MM.1S (cell line): ENCODE measurements around the gene CTAGE1.

ENCODE experiments used
- DNase-seq: peaks from one replicate; pipeline ENCODE4 v3.0.0-alpha.2; 2015
- H2AFZ ChIP-seq: fragments of 300-600 bp; sonication (generic); 2 replicates; pipeline ENCODE4 v1.6.0; 2016; ENCODE audit warnings: antibody characterized with exemption, low read length
- H3F3A ChIP-seq: fragments of 300-600 bp; sonication (generic); 2 replicates; pipeline ENCODE4 v1.6.1; 2016; ENCODE audit warnings: mild to moderate bottlenecking, antibody characterized with exemption, low read length, moderate library complexity, mixed read lengths; ENCODE audit not compliant: insufficient read depth
- H3K27ac ChIP-seq: fragments of 300-600 bp; sonication (generic); 2 replicates; pipeline ENCODE4 v1.5.1; 2016; ENCODE audit warnings: mild to moderate bottlenecking, low read length
- H3K27me3 ChIP-seq: fragments of 300-600 bp; sonication (generic); replicated peaks from 2 replicates; pipeline ENCODE4 v1.6.0; 2016; ENCODE audit warnings: low read length; ENCODE audit not compliant: insufficient read depth
- H3K36me3 ChIP-seq: fragments of 300-600 bp; sonication (generic); replicated peaks from 2 replicates; pipeline ENCODE4 v1.6.1; 2016; ENCODE audit warnings: mild to moderate bottlenecking, low read length, mixed read lengths; ENCODE audit not compliant: insufficient read depth
- H3K4me1 ChIP-seq: fragments of 300-600 bp; sonication (generic); 2 replicates; pipeline ENCODE4 v1.6.1; 2016; ENCODE audit warnings: low read length, mixed read lengths
- H3K4me2 ChIP-seq: fragments of 300-600 bp; sonication (generic); 2 replicates; pipeline ENCODE4 v1.6.0; 2016; ENCODE audit warnings: low read depth, low read length
- H3K4me3 ChIP-seq: fragments of 300-600 bp; sonication (generic); 2 replicates; pipeline ENCODE4 v1.5.1; 2016; ENCODE audit warnings: low read length, mixed read lengths
- H3K79me2 ChIP-seq: fragments of 300-600 bp; sonication (generic); 2 replicates; pipeline ENCODE4 v1.6.1; 2016; ENCODE audit warnings: mixed run types, low read length, mixed read lengths
- H3K9ac ChIP-seq: fragments of 300-600 bp; sonication (generic); 2 replicates; pipeline ENCODE4 v1.6.1; 2016; ENCODE audit warnings: low read length, mixed read lengths
- H3K9me2 ChIP-seq: fragments of 300-600 bp; sonication (generic); replicated peaks from 2 replicates; pipeline ENCODE4 v1.6.1; 2016; ENCODE audit warnings: mild to moderate bottlenecking, low read length, mixed read lengths; ENCODE audit not compliant: insufficient read depth
- H3K9me3 ChIP-seq: fragments of 300-600 bp; sonication (generic); replicated peaks from 2 replicates; pipeline ENCODE4 v1.6.1; 2016; ENCODE audit warnings: mild to moderate bottlenecking, low read length, mixed read lengths; ENCODE audit not compliant: insufficient read depth
- H4K20me1 ChIP-seq: fragments of 300-600 bp; sonication (generic); 2 replicates; pipeline ENCODE4 v1.6.1; 2016; ENCODE audit warnings: mild to moderate bottlenecking, low read length, moderate library complexity, mixed read lengths; ENCODE audit not compliant: insufficient read depth
- CTCF ChIP-seq: fragments of 300-600 bp; sonication (generic); IDR thresholded peaks from 2 replicates; pipeline ENCODE4 v1.5.1; 2016; ENCODE audit warnings: antibody characterized with exemption, low read length, mixed read lengths
- EZH2 ChIP-seq: fragments of 300-600 bp; sonication (generic); optimal IDR thresholded peaks from 2 replicates; pipeline ENCODE3; 2017; ENCODE audit warnings: low read depth, mild to moderate bottlenecking, antibody characterized with exemption, low read length, mixed read lengths
- EZH2phosphoT487 ChIP-seq: fragments of 300-600 bp; sonication (generic); IDR thresholded peaks from 2 replicates; pipeline ENCODE4 v1.6.1; 2018; ENCODE audit warnings: antibody characterized with exemption, low read length

Gene CTAGE1

GRCh38 chr18:22456547-22456946, 38.8 kb upstream of the CTAGE1 start:
- no peak overlapping the region for H2AFZ ChIP-seq
- H3K9me3 ChIP-seq, result no peaks in the 10 kb centered on the region
- H3K4me1 ChIP-seq, result no peaks in the 10 kb centered on the region
- no peaks in the 10 kb centered on the region for H3K9me2 ChIP-seq
- no peaks in the 10 kb centered on the region for H3K36me3 ChIP-seq
- no peak overlapping the region for H3K4me2 ChIP-seq
- H4K20me1 ChIP-seq, result no peaks in the 10 kb centered on the region
- H3K4me3 ChIP-seq, result no peak overlapping the region
- H3K9ac ChIP-seq, result no peak overlapping the region
- H3K27ac ChIP-seq, result no peak overlapping the region
- TF ChIP-seq CTCF, result no peak
- no peak for TF ChIP-seq EZH2
- TF ChIP-seq EZH2phosphoT487, result no peak
- no peaks in the 10 kb centered on the region for H3F3A ChIP-seq
- no peaks in the 10 kb centered on the region for H3K79me2 ChIP-seq
- H3K27me3 ChIP-seq, result no peaks in the 10 kb centered on the region
- DNase-seq, result no peak

GRCh38 chr18:22456116-22456480, 38.4 kb upstream of the CTAGE1 start:
- no peaks in the 10 kb centered on the region for H3K79me2 ChIP-seq
- H3K4me2 ChIP-seq, result no peak overlapping the region
- no peak overlapping the region for H3K9ac ChIP-seq
- H3K36me3 ChIP-seq, result no peaks in the 10 kb centered on the region
- no peak overlapping the region for H3K27ac ChIP-seq
- TF ChIP-seq CTCF, result no peak
- TF ChIP-seq EZH2phosphoT487, result no peak
- no peak for TF ChIP-seq EZH2
- no peaks in the 10 kb centered on the region for H3K9me3 ChIP-seq
- H3K4me1 ChIP-seq, result no peaks in the 10 kb centered on the region
- H3K9me2 ChIP-seq, result no peaks in the 10 kb centered on the region
- H4K20me1 ChIP-seq, result no peaks in the 10 kb centered on the region
- H3K27me3 ChIP-seq, result no peaks in the 10 kb centered on the region
- H2AFZ ChIP-seq, result no peak overlapping the region
- DNase-seq, result no peak
- no peaks in the 10 kb centered on the region for H3F3A ChIP-seq
- H3K4me3 ChIP-seq, result no peak overlapping the region

GRCh38 chr18:22455425-22456115, 37.9 kb upstream of the CTAGE1 start:
- no peaks in the 10 kb centered on the region for H3K9me3 ChIP-seq
- no peak overlapping the region for H3K9ac ChIP-seq
- H3K4me1 ChIP-seq, result no peaks in the 10 kb centered on the region
- H3K36me3 ChIP-seq, result no peaks in the 10 kb centered on the region
- H4K20me1 ChIP-seq, result no peaks in the 10 kb centered on the region
- H3K4me3 ChIP-seq, result no peak overlapping the region
- DNase-seq, result no peak
- no peaks in the 10 kb centered on the region for H3K27me3 ChIP-seq
- H3K27ac ChIP-seq, result no peak overlapping the region
- H3K9me2 ChIP-seq, result no peaks in the 10 kb centered on the region
- no peak overlapping the region for H2AFZ ChIP-seq
- no peak overlapping the region for H3K4me2 ChIP-seq
- no peaks in the 10 kb centered on the region for H3K79me2 ChIP-seq
- TF ChIP-seq CTCF, result no peak
- H3F3A ChIP-seq, result no peaks in the 10 kb centered on the region
